ENCODE measurements around the gene STARD9.
"Not testable (repeated sequence)": the region's sequence is repeated elsewhere in the genome, so short reads cannot be mapped to it uniquely, and the experiment has no call there.

Gene STARD9

DNA sequence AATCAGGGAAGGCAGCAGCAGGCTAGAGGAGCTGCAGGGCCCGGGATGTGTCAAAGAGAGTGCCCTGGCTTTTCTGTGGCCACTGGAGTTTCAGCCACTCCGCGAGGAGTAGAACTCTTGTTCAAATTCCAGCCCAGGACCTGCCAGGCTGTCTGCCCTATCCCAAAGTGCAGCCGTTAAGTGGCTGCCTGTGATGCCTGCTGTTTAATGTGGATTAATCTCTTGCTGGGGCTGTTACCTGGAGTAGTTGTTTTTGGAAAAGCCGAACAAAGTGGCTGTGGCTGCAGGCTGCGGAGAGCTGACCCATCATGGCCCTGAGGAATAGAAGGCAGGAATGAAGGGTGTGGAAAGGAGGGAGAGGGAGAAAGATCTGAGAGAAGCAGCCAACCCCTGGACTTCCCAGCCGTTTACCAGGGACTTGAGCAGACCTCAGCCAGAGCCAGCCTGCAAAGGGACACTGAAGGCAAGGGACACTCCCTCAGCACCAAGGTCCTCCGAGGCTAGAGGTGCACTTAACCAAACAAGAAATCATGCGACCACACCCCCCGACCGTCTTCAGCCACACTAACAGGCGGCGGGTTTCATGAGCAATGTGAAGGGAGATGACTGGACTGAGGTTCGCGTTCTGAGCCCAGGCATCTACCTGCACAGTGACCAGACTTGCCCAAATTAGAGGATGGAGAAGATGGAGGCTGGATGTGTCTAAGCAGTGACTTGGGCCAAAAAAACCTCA lies 156.9 kb downstream of the STARD9 start:
- DNase-seq, result no peak

DNA sequence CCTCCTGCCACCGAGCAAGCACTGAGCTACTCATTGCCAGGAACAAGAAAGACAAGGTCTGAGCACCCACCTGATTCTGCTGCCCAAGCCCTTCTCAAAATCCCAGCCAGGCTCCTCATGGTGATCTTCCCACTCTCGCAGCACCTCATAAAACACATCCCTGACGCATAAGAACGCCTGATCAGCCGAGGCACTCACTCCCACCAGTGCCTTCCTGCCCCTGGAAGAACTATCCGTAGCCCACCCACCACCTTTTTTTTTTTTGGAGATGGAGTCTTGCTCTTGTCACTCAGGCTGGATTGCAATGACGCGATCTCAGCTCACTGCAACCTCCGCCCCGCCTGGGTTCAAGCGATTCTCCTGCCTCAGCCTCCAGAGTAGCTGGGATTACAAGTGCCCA lies 157.6 kb downstream of the STARD9 start:
- DNase-seq, result no peak

DNA sequence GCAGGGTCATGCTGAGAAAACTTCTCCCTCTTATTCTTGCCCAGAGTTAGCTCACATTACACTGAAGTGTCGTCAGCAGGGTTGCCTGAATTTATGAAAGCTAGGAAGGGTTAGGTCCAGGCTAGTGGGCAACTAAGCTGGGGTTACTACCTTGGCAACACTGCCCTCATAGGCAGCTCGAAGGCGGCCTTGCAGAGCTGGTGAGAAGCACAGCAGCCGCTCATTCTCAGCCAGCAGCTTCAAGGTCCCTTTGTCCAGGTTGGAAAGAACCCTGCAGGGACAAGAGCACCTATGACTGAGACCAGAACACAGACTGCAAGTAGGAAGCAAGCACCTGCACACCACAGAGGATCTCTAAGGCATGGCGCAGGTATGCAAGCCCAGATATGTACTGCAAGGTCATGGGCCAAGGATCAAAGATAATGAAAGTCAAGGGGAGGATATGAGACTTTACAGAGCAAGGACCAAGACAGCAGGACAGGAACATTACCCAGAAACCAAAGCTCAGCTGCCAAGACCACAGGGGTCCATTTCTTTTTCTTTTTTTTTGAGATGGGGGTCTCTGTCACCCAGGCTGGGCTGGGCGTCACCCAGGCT lies 158.8 kb downstream of the STARD9 start:
- no peak for DNase-seq

DNA sequence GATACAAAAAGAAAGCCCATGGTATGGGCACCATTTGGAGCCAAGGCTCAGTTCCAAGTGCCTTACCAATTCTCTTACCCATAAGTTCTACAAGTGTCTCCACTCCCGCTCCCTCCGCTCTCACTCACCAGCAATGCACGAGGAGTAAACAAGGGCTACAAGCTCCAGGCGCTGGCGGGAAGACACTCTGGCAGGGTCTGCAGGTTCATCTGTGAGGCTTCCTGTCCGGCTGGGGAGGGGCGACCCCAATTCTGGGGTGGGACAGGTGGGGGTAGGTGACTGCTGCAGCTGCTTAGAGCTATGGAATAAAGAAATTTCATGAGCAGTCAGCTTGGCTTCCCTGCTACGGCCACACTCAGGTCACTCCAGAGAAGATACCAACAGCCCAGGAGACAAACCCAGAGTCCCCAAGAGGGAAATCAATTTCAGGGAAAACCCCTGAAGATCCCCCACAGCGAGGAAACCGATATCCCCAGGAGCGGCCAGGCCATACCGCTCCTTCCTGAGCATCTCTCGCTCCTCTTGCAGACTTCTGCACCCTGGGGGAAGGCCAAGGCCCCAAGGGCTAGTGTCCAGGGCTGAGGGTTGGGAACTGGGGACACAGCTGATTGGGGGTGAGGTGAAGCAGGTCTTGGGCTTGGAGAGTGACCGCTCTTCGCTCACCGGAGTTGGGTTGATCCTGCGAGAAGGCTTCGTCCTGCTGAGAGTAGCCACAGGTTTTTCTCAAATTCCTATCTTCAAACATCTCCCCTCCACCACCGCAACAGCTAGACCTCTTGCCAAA lies 160.2 kb downstream of the STARD9 start:
- DNase-seq, result no peak

DNA sequence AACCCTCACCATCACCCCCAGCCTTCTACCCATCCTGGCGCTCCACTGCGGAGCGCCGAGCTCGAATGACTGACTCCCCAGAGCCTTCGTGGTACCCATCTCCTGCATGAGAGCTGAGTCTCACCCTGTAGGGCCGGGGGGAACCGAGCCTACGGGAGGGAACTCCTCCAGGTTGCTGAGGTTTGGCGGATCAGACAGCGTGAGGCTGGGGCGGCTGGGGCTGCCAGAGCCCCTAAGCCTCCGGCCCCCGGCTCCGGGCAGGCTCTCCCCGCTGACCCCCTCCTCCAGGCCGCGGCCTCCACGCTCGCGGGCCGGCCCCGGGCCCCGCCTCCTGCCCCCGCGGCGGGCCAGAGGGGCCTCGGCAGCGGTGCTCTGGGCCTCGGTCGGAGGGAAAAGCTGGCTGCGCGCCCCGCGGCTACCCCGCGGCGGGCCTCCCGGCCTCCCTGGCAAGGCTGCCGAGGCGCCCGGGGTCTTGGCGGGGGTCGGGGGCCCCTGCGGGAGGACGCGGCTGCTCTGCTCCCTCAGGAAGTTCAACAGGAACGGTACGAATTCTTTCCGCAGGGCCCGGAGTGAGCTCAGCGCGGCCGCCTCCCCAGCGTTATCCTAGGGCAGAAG lies 160.9 kb downstream of the STARD9 start:
- no peak for DNase-seq

DNA sequence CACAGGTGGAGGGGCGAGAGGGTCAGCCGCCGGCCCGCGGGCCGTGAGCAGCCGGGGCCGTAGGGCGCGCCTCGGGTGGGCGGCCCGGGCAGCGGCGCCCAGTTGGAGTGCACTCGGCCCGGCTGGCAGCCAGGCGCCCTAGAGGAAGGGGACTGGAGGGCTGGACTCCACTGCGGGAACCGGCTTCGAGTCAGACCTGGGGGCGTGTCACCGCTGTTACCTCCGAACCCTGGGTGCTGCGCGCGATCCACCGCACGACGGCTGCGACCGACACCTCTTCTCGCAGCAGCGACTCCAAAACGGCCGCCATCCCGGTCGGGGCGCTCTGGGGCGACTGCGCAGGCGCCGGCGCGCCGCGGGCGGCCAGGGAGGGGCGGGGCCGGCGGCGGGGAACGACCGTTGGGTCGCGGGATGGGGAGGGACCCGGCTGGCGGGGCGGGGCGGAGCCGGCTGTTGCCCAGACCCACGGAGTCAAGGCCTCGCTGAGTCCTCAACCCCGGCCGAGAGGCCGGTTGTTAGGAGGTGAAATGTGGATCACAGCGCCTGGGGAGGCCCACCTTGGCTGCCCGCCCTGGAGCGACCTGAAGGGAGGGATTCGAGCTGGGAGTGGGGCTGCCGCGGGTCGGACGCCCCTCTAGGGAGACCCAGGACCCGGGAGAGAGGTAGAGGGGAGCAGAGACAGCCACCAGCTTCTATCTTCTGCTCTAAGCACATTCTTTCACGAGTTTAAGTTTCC lies 161.6 kb downstream of the STARD9 start, which contains the start of gene CDAN1:
CDAN1 (minus strand) TSS at position 336 of the 736 bp plus-strand sequence; CDS start at position 310, 26 bp downstream.
- peak; percentile 58 for DNase-seq

DNA sequence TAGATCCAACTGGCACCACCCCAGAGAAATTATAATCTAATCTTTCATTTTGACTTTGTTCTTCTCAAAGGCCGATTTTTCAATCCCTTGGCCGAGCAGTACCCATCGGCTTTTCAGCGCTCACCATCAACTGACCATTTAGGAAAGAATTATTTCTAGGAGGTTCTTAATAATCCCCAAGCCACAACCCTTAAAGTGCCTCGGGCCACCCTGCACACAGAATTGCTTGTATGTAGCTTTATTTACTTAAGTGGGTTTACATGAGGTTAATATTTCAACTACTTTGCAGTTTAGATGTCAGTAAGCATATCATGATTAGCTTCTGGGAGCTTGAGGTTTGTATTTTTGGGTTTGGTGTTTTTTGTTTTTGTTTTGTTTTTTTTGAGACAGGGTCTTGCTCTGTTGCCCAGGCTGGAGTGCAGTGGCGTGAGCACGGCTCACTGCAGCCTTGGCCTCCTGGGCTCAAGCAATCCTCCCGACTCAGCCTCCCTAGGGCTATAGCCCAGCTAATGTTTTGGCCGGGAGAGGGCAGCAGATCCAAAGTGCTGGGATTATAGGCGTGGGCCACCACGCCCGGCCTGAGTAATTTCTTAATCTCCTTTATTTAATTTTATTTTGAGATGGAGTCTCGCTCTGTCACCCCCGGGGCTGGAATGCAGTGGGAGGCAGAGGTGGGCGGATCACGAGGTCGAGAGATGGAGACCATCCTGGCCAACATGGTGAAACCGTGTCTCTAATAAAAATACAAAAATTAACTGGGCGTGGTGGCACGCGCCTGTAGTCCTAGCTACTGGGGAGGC lies 162.3 kb downstream of the STARD9 start:
- no peak for DNase-seq

DNA sequence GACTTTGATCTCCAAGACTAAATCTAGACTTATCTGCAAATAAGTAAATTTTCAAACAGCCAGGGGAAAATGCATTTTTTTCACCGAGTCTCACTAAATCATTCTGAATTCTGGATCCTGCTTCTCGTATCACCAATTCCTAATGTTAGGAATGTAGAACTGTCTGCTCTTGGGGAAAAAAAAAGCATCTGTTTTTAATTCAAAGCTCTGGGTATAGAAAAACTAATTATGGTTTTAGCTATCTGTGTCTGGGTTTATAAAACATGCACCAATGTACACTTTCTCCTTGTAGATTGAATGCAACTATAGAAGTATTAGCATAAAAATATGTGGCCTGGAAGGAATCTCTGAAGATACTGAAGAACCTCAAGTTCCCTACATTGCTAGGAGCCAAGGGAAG lies 166.3 kb downstream of the STARD9 start:
- no peak for DNase-seq

DNA sequence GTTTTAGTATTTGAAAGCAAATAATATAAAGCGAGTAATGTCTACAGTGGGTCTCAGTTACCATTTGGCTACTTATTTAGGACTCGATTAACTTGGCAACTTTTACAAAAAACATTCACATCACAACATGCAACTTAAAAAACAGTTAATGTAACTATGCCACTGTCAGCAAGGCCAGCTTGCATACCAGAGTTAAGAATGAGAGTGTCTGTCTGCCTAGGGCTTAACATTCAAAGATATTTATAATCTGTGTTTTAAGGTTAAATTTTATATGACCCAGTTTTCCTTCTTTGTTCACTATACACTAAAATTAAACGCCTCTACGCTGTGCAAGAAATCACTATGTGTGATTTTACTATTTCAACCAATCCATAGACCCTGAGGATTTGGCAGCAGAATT lies 166.7 kb downstream of the STARD9 start:
- DNase-seq, result no peak

DNA sequence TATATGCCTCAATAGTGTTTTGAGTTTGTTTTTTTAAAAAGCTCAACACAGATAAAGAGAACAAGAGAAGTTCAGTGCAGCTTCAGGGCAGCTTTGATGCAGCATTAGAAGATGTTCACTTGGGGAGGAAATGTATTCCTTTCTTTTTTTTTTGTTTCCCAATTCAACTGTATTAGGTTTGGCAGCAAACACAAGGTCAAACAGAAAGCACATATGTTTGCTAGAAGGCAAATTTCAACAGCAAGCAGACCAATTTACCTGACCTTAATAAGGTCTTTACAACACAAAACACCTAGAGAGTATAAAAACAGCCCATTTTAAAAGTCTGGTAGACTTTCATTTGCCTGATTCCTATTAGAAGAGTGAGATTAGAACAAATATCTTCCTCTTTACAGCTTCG lies 168.8 kb downstream of the STARD9 start:
- no peak for DNase-seq

DNA sequence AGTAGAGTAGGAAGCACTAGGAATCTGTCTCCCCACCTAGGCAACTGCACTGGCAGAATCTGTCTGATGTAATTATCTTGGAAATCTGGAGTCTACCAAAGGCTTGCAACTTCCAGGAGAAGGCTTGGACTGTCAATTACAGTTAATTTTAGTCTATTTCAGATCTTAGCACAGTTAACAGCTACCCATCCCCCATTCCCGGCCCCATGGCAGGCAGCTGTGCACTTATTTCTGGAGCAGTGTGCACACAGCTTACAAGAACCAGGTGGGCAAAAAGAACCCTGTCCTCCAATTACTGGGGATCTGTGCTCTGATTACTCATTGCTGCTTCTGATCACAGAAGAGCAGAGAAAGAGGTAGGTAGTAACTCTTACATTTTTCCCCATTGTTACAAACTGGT lies 173.9 kb downstream of the STARD9 start:
- no peak for DNase-seq

DNA sequence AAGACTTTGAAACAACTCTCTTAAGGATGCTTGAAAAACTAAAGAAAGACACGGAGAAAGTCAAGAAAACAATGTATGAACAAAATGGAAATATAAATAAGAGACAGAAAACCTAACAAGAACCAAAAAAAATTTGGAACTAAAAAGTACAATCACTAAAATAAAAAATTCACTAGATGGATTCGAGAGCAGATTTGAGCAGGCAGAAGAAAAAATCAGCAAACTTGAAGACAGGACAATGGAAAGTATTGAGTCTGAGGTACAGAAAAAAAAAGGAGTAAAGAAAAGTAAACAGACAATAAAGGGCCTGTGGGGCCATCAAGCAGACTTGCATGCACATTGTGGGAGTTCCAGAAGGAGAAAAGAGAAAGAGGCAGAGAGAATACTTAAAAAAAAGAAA lies 174.9 kb downstream of the STARD9 start:
- no peak for DNase-seq

DNA sequence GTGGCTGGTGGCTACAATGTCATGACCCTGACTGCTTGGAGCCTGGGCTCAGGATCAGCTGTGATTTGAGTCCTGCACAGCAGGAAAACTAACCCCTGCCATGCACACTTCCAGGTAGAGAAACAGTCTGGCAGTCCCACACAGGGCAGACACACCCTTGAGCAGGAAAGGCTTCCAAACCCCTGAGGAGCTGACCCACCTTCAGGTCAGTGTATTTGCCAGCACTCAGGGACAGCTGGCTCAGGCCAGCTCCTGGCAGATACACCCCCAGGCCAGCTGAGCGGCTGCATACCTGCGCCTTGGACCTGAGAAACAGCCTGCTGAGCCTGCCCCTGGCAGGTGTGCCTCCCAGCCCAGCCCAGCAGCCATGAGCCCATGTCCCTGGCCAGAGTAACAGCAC lies 183.7 kb downstream of the STARD9 start:
- no peak for DNase-seq

DNA sequence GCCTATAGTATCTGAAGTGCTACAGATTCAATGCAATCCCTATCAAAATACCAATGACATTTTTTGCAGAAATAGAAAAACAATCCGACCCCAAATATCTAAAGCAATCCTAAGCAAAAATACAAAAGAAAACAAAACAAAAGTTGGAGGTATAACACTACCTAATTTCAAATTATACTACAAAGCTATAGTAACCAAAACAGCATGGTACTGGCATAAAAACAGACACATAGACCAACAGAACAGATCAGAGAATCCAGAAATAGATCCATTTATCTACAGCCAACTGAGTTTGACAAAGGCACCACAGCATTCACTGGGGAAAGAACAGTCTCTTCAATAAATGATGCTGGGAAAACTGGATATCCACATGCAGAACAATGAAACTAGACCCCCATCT lies 185.4 kb downstream of the STARD9 start:
- DNase-seq, result no peak

DNA sequence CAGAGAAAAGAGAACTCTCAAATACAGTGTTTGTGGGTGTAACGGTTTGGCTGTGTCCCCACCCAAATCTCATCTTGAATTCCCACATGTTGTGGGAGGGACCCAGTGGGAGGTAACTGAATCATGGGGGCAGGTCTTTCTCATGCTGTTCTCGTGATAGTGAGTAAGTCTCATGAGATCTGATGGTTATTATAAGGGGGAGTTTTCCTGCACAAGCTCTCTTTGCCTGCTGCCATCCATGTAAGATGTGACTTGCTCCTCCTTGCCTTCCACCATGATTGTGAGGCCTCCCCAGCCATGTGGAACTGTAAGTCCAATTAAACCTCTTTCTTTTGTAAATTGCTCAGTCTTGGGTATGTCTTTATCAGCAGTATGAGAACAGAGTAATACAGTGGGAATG lies 186.4 kb downstream of the STARD9 start:
- DNase-seq, result not testable (repeated sequence)

DNA sequence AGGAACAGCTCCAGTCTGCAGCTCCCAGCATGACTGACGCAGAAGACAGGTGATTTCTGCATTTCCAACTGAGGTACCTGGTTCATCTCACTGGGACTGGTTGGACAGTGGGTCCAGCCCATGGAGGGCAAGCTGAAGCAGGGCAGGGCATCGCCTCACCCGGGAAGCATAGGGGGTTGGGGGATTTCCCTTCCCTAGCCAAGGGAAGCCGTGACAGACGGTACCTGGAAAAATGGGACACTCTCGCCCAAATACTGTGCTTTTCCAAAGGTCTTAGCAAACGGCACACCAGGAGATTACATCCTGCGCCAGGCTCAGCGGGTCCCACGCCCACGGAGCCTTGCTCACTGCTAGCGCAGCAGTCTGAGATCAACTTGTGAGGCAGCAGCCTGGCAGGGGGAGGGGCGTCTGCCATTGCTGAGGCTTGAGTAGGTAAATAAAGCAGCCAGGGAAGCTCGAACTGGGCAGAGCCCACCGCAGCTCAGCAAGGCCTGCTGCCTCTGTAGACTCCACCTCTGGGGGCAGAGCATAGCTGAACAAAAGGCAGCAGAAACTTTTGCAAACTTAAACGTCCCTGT lies 188.8 kb downstream of the STARD9 start:
- DNase-seq, result not testable (repeated sequence)

DNA sequence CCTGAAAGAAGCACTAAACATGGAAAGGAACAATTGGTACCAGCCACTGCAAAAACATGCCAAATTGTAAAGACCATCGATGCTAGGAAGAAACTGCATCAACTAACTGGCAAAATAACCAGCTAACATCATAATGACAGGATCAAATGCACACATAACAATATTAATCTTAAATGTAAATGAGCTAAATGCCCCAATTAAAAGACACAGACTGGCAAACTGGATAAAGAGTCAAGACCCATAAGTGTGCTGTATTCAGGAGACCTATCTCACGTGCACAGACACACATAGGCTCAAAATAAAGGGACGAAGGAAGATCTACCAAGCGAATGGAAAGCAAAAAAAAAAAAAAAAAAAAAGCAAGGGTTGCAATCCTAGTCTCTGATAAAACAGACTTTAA lies 190.7 kb downstream of the STARD9 start:
- not testable (repeated sequence) for DNase-seq

All from NCI-H1694 (cell line).